ENCODE data around the gene LRP2BP.
A peak's percentile ranks its signal among the peaks of the same experiment; 100 is the strongest.
"Not testable (repeated sequence)": the region's sequence is repeated elsewhere in the genome, so short reads cannot be mapped to it uniquely, and the experiment has no call there.

The LRP2BP gene

GRCh38 chr4:185394568-185395237 lies 1.0 kb downstream of the LRP2BP start:
- DNase-seq, result peak; percentile 23

DNA sequence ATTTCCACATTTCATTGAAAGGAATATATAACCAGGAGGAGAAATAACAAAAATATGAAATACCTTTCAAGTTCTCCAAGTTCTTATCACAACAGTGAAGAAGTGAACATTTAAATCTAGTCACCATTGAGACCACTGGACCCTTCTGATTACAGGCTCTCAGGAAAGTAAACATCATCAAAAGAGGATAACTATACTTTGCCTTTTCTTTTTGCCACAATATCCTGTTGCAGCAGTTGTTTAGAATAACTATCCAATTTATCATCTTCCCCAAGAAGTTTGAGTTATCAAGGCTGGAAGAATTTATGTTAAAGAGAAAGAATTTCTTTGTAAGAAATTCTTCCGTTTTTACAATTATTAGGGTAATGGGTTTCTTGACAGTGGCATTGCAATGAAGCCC lies 3.6 kb downstream of the LRP2BP start:
- no peak for DNase-seq

- no peak for DNase-seq
These were observed 4.8 kb downstream of the LRP2BP start for GRCh38 chr4:185390941-185391340.

DNA sequence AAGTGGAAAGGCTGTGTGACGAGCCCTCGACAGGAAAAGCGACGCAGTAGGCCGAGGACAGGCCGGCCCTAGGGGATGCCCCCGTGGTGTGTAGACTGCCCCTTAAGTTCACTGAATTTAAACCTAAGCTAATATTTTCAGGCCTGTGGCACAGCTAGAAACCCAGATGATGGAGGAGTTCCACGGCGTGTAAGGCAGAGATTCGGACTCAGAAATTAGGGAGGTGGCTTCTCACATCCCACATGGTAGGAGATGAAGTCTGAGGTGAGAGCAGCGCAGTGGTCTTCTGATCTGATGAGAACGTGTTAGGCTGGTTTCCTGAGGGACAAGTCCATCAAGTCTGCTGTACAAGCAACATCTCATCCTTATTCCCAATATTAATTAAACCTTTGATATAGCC lies 7.8 kb downstream of the LRP2BP start:
- no peak for DNase-seq

- DNase-seq, result no peak
These were observed 10.8 kb downstream of the LRP2BP start for GRCh38 chr4:185384930-185385331.

- DNase-seq, result no peak
These were observed 11.7 kb downstream of the LRP2BP start for GRCh38 chr4:185384061-185384460.

DNA sequence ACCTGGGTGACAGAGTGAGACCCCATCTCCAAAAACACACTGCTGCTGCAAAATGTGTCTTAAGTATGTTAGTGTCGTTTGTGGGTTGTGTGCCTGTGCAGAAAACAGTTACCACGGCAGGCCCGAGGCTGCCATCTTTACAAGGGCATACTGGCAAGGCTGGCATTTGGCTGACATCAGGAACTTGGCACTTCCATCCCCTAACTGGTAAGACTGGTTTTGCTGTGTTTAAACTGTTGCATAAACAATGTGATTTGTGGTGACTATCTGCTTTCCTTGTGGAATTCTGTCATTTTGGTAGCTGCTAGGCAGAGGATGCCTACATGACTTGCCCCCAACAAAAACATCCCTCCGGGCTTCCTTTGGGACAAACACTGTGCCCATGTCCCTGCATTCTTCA lies 12.3 kb downstream of the LRP2BP start:
- no peak for DNase-seq

DNA sequence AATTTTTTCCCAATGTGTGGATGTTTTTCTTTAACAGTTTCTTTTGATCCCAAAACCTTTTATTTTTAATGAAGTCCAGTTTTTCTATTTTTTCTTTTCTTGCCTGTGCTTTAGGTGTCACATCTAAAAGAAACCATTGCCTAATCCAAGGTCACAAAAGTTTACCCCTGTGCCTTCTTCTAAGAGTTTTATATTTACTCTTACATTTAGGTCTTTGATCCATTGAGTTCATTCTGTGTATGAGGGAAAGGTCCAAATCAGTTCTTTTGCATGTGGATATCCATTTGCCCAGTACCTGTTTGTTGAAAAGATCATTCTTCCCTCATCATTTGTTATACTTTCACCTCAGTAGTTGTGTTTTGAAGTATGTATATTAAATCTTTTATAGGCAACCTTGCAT lies 13.0 kb downstream of the LRP2BP start:
- DNase-seq, result no peak

GRCh38 chr4:185381288-185382196 lies 14.2 kb downstream of the LRP2BP start:
- no peak for DNase-seq

DNA sequence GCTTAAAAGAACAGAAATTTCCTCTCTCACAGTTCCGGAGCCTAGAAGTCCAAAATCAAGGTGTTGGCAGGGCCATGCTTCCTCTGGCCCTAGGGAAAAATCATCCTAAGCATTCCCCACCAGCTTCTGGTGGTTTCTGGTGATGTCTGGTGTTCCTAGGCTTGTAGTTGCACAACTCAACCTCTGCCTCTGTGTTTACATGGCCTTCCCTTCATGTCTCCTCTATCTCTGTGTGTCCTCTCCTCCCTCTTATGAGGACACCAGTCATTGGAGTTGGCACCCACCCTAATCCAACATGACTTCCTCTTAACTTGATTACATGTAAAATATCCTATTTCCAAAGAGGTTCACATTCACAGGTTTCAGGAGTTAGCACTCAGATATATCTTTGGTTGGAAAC lies 15.4 kb downstream of the LRP2BP start:
- no peak for DNase-seq

GRCh38 chr4:185379326-185380295 lies 16.1 kb downstream of the LRP2BP start:
- no peak for DNase-seq

DNA sequence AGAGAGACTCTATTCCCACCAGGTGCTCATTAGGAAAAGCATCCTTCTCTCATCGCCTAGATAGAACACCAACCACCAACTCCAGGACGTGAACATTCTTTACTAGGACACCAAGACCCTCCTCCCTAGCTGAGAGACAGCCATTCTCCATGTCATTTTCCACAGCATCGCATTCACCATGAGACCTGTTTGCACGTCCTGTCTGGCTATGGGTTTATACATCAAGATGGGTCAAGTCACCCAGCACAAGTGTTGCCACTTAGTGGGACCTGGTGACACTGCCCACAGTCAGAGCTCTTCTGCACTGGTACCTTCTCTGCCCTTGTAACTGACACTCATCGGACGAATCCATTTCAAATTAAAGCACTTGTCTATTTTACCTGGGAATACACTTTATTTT lies 17.5 kb downstream of the LRP2BP start:
- no peak for DNase-seq

DNA sequence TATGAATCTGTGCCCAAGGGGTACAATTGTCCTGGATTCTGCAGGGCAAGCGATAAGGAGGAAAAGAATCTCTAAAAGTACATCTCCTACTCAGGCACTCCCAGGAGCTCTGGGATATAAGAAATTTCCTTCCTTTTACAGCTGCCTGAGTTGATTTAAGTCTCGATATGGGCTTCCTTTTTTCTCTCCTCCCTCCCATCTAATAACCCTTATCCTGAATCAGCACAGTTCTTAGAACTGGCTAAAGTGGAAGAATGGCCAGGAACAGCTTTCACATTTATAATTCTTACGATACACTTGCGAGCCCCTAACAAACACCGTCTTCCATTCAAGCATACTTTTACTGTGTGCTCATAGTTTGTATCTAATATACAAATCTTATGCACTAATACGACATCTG lies 21.2 kb downstream of the LRP2BP start:
- DNase-seq, result no peak

DNA sequence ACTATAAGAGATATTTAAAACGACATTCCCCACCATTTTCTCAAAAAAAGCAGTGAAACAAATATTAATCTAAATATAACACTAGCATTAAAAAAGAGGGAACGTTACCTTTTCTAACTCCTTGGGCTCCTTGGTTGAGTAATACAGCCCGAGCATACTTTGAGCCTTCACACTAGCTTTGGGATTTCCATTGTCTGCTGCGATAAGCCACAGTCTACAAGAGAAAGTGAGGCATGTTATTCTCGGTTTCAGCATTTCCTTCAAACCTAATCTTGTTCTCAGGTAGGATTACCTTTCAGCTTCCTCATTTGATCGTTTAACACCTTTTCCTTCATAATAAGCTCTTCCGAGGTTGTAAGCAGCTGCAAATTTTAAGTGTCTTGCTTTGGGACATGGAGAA lies 21.7 kb downstream of the LRP2BP start:
- DNase-seq, result no peak

DNA sequence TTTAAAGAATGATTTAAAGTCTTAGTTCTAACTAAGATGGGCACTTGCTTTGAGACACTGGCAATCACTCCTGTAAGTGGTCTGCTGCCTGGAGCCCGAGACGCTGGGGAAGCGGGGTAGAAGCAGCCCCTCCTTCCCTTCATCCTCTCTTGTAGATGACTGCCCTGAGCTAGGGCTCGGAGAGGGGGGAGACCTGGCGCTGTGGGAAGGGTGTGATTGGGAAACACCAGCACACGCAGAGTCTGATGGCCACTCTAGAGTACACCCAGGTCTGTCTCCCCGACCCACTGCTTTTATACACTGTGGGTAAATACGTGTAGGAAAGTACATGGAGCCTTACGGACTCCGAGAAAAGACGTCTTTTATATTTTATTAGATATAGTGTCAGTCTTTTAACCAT lies 24.0 kb downstream of the LRP2BP start:
- DNase-seq, result no peak

DNA sequence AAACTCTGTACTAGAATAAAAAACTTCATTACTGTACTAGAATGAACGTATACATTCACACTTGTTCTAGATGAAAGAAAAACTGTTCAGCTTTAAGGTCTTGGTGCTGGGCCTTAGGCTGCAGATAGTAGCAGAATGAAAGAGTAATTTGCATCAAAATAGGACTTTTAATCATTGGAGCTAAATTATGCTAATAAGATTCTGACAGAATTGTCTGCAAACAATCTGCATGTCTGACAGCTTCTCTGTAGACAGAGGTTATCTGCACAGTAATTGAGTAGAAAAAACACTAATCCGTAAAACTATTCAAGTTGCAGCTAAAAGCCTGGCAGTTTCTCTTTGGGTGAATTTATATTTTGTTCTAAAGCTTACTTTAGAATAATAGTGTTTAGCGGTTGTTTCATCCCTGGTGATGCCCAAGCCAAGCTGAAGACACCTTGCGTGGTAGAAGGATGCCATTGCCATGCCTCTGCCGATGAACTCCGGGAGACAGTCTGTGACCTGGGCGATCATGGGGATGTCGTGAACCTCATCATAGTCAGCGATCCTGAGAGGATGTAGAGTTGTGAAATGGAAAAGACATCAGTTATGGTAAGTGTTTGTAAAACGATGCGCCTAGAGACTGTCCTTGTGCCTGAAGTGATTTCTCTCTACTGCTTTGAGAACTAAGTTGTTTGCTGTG lies 25.3 kb downstream of the LRP2BP start:
- DNase-seq, result no peak

DNA sequence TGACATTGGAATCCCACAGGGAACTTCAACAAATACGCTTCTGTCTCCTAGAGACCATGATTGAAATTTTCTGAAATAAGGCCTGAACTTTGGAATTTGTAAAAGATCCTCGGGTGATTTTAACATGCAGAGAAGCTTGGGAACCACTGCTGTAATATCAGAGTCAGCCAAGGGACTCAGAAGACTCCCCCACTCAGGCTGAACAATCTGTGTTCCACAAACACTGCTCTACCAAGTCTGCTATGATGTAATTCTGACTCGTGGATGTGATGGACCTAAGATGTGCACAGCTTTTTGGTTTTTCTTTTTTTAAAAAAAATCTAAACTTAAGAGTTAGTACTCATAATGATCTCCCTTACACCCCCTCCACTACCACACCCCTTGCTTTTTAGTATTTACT lies 26.0 kb downstream of the LRP2BP start:
- DNase-seq, result no peak

GRCh38 chr4:185364886-185365285 lies 30.8 kb downstream of the LRP2BP start:
- DNase-seq, result no peak

DNA sequence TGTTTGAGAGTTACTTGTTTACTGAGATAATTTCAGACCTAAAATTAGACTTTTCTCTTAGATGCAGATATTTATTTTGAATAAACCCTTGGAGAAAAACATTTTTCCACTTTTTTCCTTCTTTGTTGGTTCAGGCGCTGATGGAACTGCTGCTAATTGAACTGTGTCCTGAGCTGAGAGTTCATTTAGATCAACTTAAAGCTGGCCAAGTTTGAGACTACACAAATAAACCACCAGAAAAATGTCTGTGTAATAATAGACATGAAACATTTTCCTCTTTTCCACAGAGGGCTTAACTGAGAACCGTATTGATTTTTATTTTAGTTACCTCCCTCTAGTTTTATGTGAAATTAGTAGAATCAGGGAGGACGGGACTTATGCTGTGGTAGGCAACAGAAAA lies 32.5 kb downstream of the LRP2BP start:
- no peak for DNase-seq

GRCh38 chr4:185362570-185362969 lies 33.2 kb downstream of the LRP2BP start:
- not testable (repeated sequence) for DNase-seq

- DNase-seq, result no peak
These were observed 33.9 kb downstream of the LRP2BP start for GRCh38 chr4:185361872-185362271.

GRCh38 chr4:185359767-185360446 lies 35.8 kb downstream of the LRP2BP start:
- no peak for DNase-seq
